ENCODE measurements around the gene EXOC3.
A peak's percentile ranks its signal among the peaks of the same experiment; 100 is the strongest.
"Not testable (repeated sequence)": the region's sequence is repeated elsewhere in the genome, so short reads cannot be mapped to it uniquely, and the experiment has no call there.

The EXOC3 gene

GRCh38 chr5:442335-443238 is at the start of gene EXOC3:
Gene EXOC3, plus strand, starts transcription at chr5:443176. Its CDS starts 3,030 bp downstream, at chr5:446206.
- H3K36me3 ChIP-seq (ENCODE audit: control insufficient read depth, insufficient read depth, low read length) = peaks cover 7% of the 10 kb centered on the region
- peak within 1 kb of the TSS; percentile 87 for H3K4me3 ChIP-seq (ENCODE audit: low read depth, low read length)
- H3K9ac ChIP-seq (ENCODE audit: low read depth, low read length) = peak within 1 kb of the TSS; percentile 85
- no peaks in the 10 kb centered on the region for H3K4me1 ChIP-seq (ENCODE audit: control insufficient read depth, insufficient read depth, low read length)
- no peaks in the 10 kb centered on the region for H3K9me3 ChIP-seq (ENCODE audit: control insufficient read depth, insufficient read depth, low read length)
- H3K27me3 ChIP-seq (ENCODE audit: control insufficient read depth, insufficient read depth, low read length) = no peaks in the 10 kb centered on the region

- Histone ChIP-seq H3K4me3 (ENCODE audit: low read depth, low read length) (no peak overlapping the region), H3K36me3 (ENCODE audit: control insufficient read depth, insufficient read depth, low read length) (no peaks in the 10 kb centered on the region)
Measured at GRCh38 chr5:393846-394275, 49.1 kb upstream of the EXOC3 start.

GRCh38 chr5:394671-395155 is 48.3 kb upstream of the EXOC3 start:
- Histone ChIP-seq H3K4me3 (ENCODE audit: low read depth, low read length) (no peak overlapping the region), H3K9ac (ENCODE audit: low read depth, low read length) (no peak overlapping the region), H3K4me1 (ENCODE audit: control insufficient read depth, insufficient read depth, low read length) (no peaks in the 10 kb centered on the region), H3K27me3 (ENCODE audit: control insufficient read depth, insufficient read depth, low read length) (no peaks in the 10 kb centered on the region), H3K36me3 (ENCODE audit: control insufficient read depth, insufficient read depth, low read length) (no peaks in the 10 kb centered on the region), H3K9me3 (ENCODE audit: control insufficient read depth, insufficient read depth, low read length) (no peaks in the 10 kb centered on the region)

More at GRCh38 chr5:393846-394275, 49.1 kb upstream of the EXOC3 start:
- Histone ChIP-seq H3K9ac (ENCODE audit: low read depth, low read length) (no peak overlapping the region), H3K4me1 (ENCODE audit: control insufficient read depth, insufficient read depth, low read length) (no peaks in the 10 kb centered on the region), H3K27me3 (ENCODE audit: control insufficient read depth, insufficient read depth, low read length) (no peaks in the 10 kb centered on the region), H3K9me3 (ENCODE audit: control insufficient read depth, insufficient read depth, low read length) (no peaks in the 10 kb centered on the region)

GRCh38 chr5:395156-395920 is 47.6 kb upstream of the EXOC3 start:
- Histone ChIP-seq H3K9me3 (ENCODE audit: control insufficient read depth, insufficient read depth, low read length) (no peaks in the 10 kb centered on the region), H3K36me3 (ENCODE audit: control insufficient read depth, insufficient read depth, low read length) (no peaks in the 10 kb centered on the region), H3K27me3 (ENCODE audit: control insufficient read depth, insufficient read depth, low read length) (no peaks in the 10 kb centered on the region), H3K4me1 (ENCODE audit: control insufficient read depth, insufficient read depth, low read length) (no peaks in the 10 kb centered on the region), H3K9ac (ENCODE audit: low read depth, low read length) (no peak overlapping the region), H3K4me3 (ENCODE audit: low read depth, low read length) (no peak overlapping the region)

GRCh38 chr5:395921-396530 is 47.0 kb upstream of the EXOC3 start:
- Histone ChIP-seq H3K9ac (ENCODE audit: low read depth, low read length) (no peak overlapping the region), H3K36me3 (ENCODE audit: control insufficient read depth, insufficient read depth, low read length) (no peaks in the 10 kb centered on the region), H3K27me3 (ENCODE audit: control insufficient read depth, insufficient read depth, low read length) (no peaks in the 10 kb centered on the region), H3K9me3 (ENCODE audit: control insufficient read depth, insufficient read depth, low read length) (no peaks in the 10 kb centered on the region), H3K4me3 (ENCODE audit: low read depth, low read length) (no peak overlapping the region), H3K4me1 (ENCODE audit: control insufficient read depth, insufficient read depth, low read length) (no peaks in the 10 kb centered on the region)

GRCh38 chr5:396531-396961 is 46.4 kb upstream of the EXOC3 start:
- H3K27me3 ChIP-seq (ENCODE audit: control insufficient read depth, insufficient read depth, low read length) = no peaks in the 10 kb centered on the region
- H3K4me3 ChIP-seq (ENCODE audit: low read depth, low read length) = no peak overlapping the region
- no peak overlapping the region for H3K9ac ChIP-seq (ENCODE audit: low read depth, low read length)
- H3K9me3 ChIP-seq (ENCODE audit: control insufficient read depth, insufficient read depth, low read length) = no peaks in the 10 kb centered on the region
- no peaks in the 10 kb centered on the region for H3K4me1 ChIP-seq (ENCODE audit: control insufficient read depth, insufficient read depth, low read length)
- no peaks in the 10 kb centered on the region for H3K36me3 ChIP-seq (ENCODE audit: control insufficient read depth, insufficient read depth, low read length)

- H3K27me3 ChIP-seq (ENCODE audit: control insufficient read depth, insufficient read depth, low read length); H3K4me1 ChIP-seq (ENCODE audit: control insufficient read depth, insufficient read depth, low read length); H3K9me3 ChIP-seq (ENCODE audit: control insufficient read depth, insufficient read depth, low read length); H3K36me3 ChIP-seq (ENCODE audit: control insufficient read depth, insufficient read depth, low read length); H3K9ac ChIP-seq (ENCODE audit: low read depth, low read length); H3K4me3 ChIP-seq (ENCODE audit: low read depth, low read length): not testable (repeated sequence)
Measured at GRCh38 chr5:398141-398474, 44.9 kb upstream of the EXOC3 start.

GRCh38 chr5:398475-399295 is 44.3 kb upstream of the EXOC3 start:
- Histone ChIP-seq H3K4me1 (ENCODE audit: control insufficient read depth, insufficient read depth, low read length) (no peaks in the 10 kb centered on the region), H3K9ac (ENCODE audit: low read depth, low read length) (no peak overlapping the region), H3K4me3 (ENCODE audit: low read depth, low read length) (no peak overlapping the region), H3K36me3 (ENCODE audit: control insufficient read depth, insufficient read depth, low read length) (no peaks in the 10 kb centered on the region), H3K9me3 (ENCODE audit: control insufficient read depth, insufficient read depth, low read length) (no peaks in the 10 kb centered on the region), H3K27me3 (ENCODE audit: control insufficient read depth, insufficient read depth, low read length) (no peaks in the 10 kb centered on the region)

- H3K4me1 ChIP-seq (ENCODE audit: control insufficient read depth, insufficient read depth, low read length) = no peaks in the 10 kb centered on the region
- H3K9ac ChIP-seq (ENCODE audit: low read depth, low read length) = no peak overlapping the region
- no peaks in the 10 kb centered on the region for H3K9me3 ChIP-seq (ENCODE audit: control insufficient read depth, insufficient read depth, low read length)
- no peak overlapping the region for H3K4me3 ChIP-seq (ENCODE audit: low read depth, low read length)
- H3K27me3 ChIP-seq (ENCODE audit: control insufficient read depth, insufficient read depth, low read length) = no peaks in the 10 kb centered on the region
- no peaks in the 10 kb centered on the region for H3K36me3 ChIP-seq (ENCODE audit: control insufficient read depth, insufficient read depth, low read length)
Measured at GRCh38 chr5:399296-400281, 43.4 kb upstream of the EXOC3 start.

- no peaks in the 10 kb centered on the region for H3K4me1 ChIP-seq (ENCODE audit: control insufficient read depth, insufficient read depth, low read length)
- H3K9me3 ChIP-seq (ENCODE audit: control insufficient read depth, insufficient read depth, low read length) = no peaks in the 10 kb centered on the region
- H3K9ac ChIP-seq (ENCODE audit: low read depth, low read length) = no peak overlapping the region
- H3K4me3 ChIP-seq (ENCODE audit: low read depth, low read length) = no peak overlapping the region
- no peaks in the 10 kb centered on the region for H3K27me3 ChIP-seq (ENCODE audit: control insufficient read depth, insufficient read depth, low read length)
- H3K36me3 ChIP-seq (ENCODE audit: control insufficient read depth, insufficient read depth, low read length) = no peaks in the 10 kb centered on the region
Measured at GRCh38 chr5:400282-401145, 42.5 kb upstream of the EXOC3 start.
